OCI-LY3 (cell line): ENCODE results near the gene KLF16.

ENCODE experiments used
- H2AFZ ChIP-seq: fragments of 200-600, 300-600 bp; shearing (Covaris generic); 2 replicates; pipeline ENCODE4 v1.6.0; 2014; ENCODE audit warnings: antibody characterized with exemption, low read depth, low read length
- H3K27ac ChIP-seq: fragments of 200-600, 300-600 bp; sonication (generic); 2 replicates; pipeline ENCODE4 v1.5.1; 2014; ENCODE audit warnings: mild to moderate bottlenecking, low read length, moderate library complexity, mixed read lengths
- H3K27me3 ChIP-seq: fragments of 200-600, 300-600 bp; sonication (generic); 2 replicates; pipeline ENCODE4 v1.6.1; 2014; ENCODE audit warnings: low read depth, low read length, mixed read lengths
- H3K36me3 ChIP-seq: fragments of 200-600, 300-600 bp; sonication (generic); replicated peaks from 2 replicates; pipeline ENCODE3; 2014; ENCODE audit warnings: low read depth, low read length, mixed read lengths
- H3K4me1 ChIP-seq: fragments of 300-600, 200-600 bp; sonication (generic); 2 replicates; pipeline ENCODE4 v1.6.1; 2014; ENCODE audit warnings: low read length, mixed read lengths
- H3K4me2 ChIP-seq: fragments of 200-600, 300-600 bp; sonication (generic); 2 replicates; pipeline ENCODE4 v1.6.1; 2014; ENCODE audit warnings: low read length, mixed read lengths
- H3K4me3 ChIP-seq: fragments of 300-600, 200-600 bp; sonication (generic); 2 replicates; pipeline ENCODE4 v1.5.1; 2014; ENCODE audit warnings: antibody characterized with exemption, mild to moderate bottlenecking, low read length, moderate library complexity
- H3K79me2 ChIP-seq: fragments of 300-600, 200-600 bp; shearing (Covaris generic); 2 replicates; pipeline ENCODE4 v1.6.1; 2014; ENCODE audit warnings: mild to moderate bottlenecking, low read length, mixed read lengths
- H3K9ac ChIP-seq: fragments of 300-600, 200-600 bp; shearing (Covaris generic); 2 replicates; pipeline ENCODE4 v1.6.0; 2014; ENCODE audit warnings: mild to moderate bottlenecking, low read length, moderate library complexity
- H3K9me3 ChIP-seq: fragments of 200-600, 300-600 bp; shearing (Covaris generic); 2 replicates; pipeline ENCODE4 v1.6.1; 2014; ENCODE audit warnings: low read length, mixed read lengths; ENCODE audit not compliant: insufficient read depth
- H4K20me1 ChIP-seq: fragments of 200-600, 300-600 bp; sonication (generic); 2 replicates; pipeline ENCODE4 v1.6.1; 2016; ENCODE audit warnings: low read length, mixed read lengths; ENCODE audit not compliant: insufficient read depth
- CTCF ChIP-seq: fragments of 200-600, 300-600 bp; sonication (generic); IDR thresholded peaks from 2 replicates; pipeline ENCODE4 v1.5.1; 2014; ENCODE audit warnings: antibody characterized with exemption, low read length, low read depth
- EZH2phosphoT487 ChIP-seq: fragments of 200-600 bp; shearing (Covaris generic); IDR thresholded peaks from 2 replicates; pipeline ENCODE4 v1.6.1; 2018; ENCODE audit warnings: antibody characterized with exemption, mixed run types, low read depth

The KLF16 gene

DNA sequence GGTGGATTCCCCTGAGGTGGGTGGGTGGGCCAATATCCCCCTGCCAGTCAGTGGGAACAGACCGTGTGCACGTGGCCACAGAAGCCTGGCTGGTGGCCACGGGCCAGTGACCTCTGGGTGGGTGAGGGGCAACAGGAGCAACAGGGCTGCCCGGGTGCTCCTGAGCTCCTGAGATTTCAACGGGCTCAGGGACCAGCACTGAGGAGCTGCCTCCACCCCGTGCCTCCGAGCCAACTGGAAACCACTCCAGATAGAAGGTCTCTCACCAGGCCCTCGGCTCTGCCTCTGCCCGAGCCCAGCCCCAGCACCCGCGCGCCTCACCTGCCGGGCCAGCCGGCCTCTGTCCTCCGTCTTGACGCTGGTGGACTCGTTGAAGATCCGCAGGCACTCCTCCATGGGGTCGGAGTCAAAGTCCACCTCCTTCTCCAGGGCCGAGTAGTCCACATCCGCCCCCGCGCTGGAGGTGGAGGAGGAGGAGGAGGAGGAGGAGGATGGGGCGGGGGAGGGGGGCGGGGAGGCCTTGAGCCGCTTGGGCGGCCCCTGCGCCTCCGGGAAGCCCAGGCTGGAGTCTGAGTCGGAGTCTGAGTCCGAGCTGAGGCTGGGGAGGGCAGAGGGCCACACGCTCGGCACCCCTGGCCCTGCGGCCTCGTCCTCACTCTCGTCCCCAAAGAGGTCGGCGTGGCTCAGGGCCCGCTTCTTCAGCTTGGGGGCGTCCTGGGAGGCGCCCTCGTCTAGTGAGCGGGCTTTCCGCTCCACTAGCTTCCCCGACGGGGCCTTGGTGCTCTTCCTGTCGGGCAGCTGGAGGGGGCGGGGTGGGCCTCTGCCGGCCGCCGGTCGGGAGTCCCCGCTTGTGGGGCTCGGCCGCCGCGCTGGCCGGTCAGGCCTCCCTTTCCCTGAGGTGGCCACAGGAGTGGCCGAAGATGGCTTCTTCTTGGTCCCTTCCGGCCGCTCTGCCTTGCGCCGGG is 36.5 kb downstream of the KLF16 start:
- H3K4me1 ChIP-seq = no peaks in the 10 kb centered on the region
- peaks cover 26% of the 10 kb centered on the region for H3K36me3 ChIP-seq
- H3K79me2 ChIP-seq = peaks cover 22% of the 10 kb centered on the region
- H3K27ac ChIP-seq = no peak overlapping the region
- H3K4me2 ChIP-seq = no peak overlapping the region
- no peak overlapping the region for H2AFZ ChIP-seq
- no peaks in the 10 kb centered on the region for H3K27me3 ChIP-seq
- H4K20me1 ChIP-seq = peaks cover 19% of the 10 kb centered on the region
- no peak overlapping the region for H3K4me3 ChIP-seq
- H3K9me3 ChIP-seq = no peaks in the 10 kb centered on the region
- TF ChIP-seq CTCF = no peak
- no peak for TF ChIP-seq EZH2phosphoT487
- no peak overlapping the region for H3K9ac ChIP-seq

- no peak overlapping the region for H3K4me2 ChIP-seq
- peaks cover 19% of the 10 kb centered on the region for H3K79me2 ChIP-seq
- H3K4me3 ChIP-seq = no peak overlapping the region
- no peaks in the 10 kb centered on the region for H3K4me1 ChIP-seq
- no peak overlapping the region for H3K9ac ChIP-seq
- H4K20me1 ChIP-seq = peaks cover 18% of the 10 kb centered on the region
- H3K27me3 ChIP-seq = no peaks in the 10 kb centered on the region
- H3K36me3 ChIP-seq = peaks cover 31% of the 10 kb centered on the region
- H3K27ac ChIP-seq = no peak overlapping the region
- no peaks in the 10 kb centered on the region for H3K9me3 ChIP-seq
- no peak for TF ChIP-seq EZH2phosphoT487
- TF ChIP-seq CTCF = peak; percentile 99
- H2AFZ ChIP-seq = no peak overlapping the region
These were observed 37.3 kb downstream of the KLF16 start for GRCh38 chr19:1825909-1826556.

GRCh38 chr19:1824252-1824622 is 39.1 kb downstream of the KLF16 start:
- Histone ChIP-seq H4K20me1 (peaks cover 10% of the 10 kb centered on the region), H3K4me3 (no peak overlapping the region), H3K27me3 (no peaks in the 10 kb centered on the region), H3K79me2 (peaks cover 6% of the 10 kb centered on the region; the same call in 1 of the 2 replicates), H2AFZ (no peak overlapping the region), H3K9ac (no peak overlapping the region), H3K4me1 (no peaks in the 10 kb centered on the region), H3K27ac (no peak overlapping the region), H3K4me2 (no peak overlapping the region), H3K36me3 (peaks cover 33% of the 10 kb centered on the region), H3K9me3 (no peaks in the 10 kb centered on the region)
- TF ChIP-seq EZH2phosphoT487 (no peak), CTCF (no peak)

DNA sequence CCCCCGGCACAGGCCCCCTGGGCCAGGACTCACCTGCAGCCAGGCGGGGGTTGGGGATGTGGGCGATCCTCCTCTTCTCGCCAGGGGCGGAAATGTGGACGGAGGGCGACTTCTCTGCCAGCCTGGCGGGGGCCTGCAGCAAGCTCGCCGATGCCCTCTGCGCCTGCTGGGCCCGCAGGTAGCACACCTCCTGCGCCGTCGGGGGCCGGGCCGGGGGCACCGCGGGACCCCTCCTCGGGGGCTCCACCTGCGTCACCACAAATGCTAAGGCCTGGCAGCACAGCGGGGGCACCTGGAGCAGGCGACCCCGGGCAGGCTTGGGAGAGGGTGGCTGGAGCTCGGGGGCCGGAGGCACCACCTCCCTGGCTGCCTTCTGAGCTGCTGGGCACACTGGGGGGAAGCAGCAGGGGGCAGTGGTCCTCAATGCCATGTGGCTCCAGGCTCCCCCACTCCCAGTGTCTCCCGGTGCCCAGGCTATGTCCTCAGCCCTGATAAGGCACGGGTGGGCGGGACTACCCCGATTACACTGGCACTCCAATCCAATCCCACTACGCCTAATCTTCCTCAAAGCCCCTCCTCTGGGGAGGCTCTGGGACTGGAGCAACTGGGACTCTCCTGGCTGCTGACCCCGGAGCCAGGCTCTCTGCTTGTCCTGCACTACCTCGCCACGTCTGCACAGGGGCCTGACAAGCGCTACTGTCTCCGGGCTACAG is 39.7 kb downstream of the KLF16 start:
- Histone ChIP-seq H3K4me3 (no peak overlapping the region), H3K79me2 (peaks cover 3% of the 10 kb centered on the region; the same call in 1 of the 2 replicates), H2AFZ (no peak overlapping the region), H3K27me3 (no peaks in the 10 kb centered on the region), H3K27ac (no peak overlapping the region), H3K9me3 (no peaks in the 10 kb centered on the region), H3K4me2 (no peak overlapping the region), H3K36me3 (peaks cover 37% of the 10 kb centered on the region), H3K9ac (no peak overlapping the region), H3K4me1 (no peaks in the 10 kb centered on the region), H4K20me1 (peaks cover 10% of the 10 kb centered on the region)
- TF ChIP-seq CTCF = no peak
- TF ChIP-seq EZH2phosphoT487 = no peak
